SJCRH30 (cell line): Measurements from ENCODE around the gene RHOV. TPM values are rescaled to one million over a fixed set of nuclear protein-coding genes. Genes with fewer than 3 reads are reported as not detected.

Experiments
- DNase-seq, 2 experiments: peaks; one replicate each; pipeline ENCODE4 v3.0.0-alpha.2; 2015 to 2020
- H3K27ac ChIP-seq: fragments of 250-450 bp; sonication (Bioruptor Pico); 2 replicates; pipeline ENCODE4 v1.5.1; 2020; ENCODE audit warnings: mild to moderate bottlenecking, moderate library complexity
- H3K27me3 ChIP-seq: fragments of 250-450 bp; sonication (Bioruptor Pico); 2 replicates; pipeline ENCODE4 v1.5.1; 2020; ENCODE audit warnings: mild to moderate bottlenecking, moderate library complexity
- H3K36me3 ChIP-seq: fragments of 250-450 bp; sonication (Bioruptor Pico); 2 replicates; pipeline ENCODE4 v1.5.1; 2020; ENCODE audit warnings: mild to moderate bottlenecking, moderate library complexity
- H3K4me1 ChIP-seq: fragments of 250-450 bp; sonication (Bioruptor Pico); 2 replicates; pipeline ENCODE4 v1.5.1; 2020; ENCODE audit warnings: mild to moderate bottlenecking, moderate library complexity
- H3K4me3 ChIP-seq: fragments of 250-450 bp; sonication (Bioruptor Pico); 2 replicates; pipeline ENCODE4 v1.5.1; 2020; ENCODE audit warnings: mild to moderate bottlenecking, moderate library complexity
- H3K9me3 ChIP-seq: fragments of 250-450 bp; sonication (Bioruptor Pico); replicated peaks from 2 replicates; pipeline ENCODE4 v1.5.1; 2020; ENCODE audit warnings: mild to moderate bottlenecking, moderate library complexity
- total RNA-seq: library from RNA; depleted of rRNA; stranded (reverse); fragments of >200 nt; shearing (Covaris generic); gene quantifications from 2 replicates; pipeline ENCODE4 v1.2.3, GENCODE V29; 2014; rRNA removed

RHOV gene, protein sequence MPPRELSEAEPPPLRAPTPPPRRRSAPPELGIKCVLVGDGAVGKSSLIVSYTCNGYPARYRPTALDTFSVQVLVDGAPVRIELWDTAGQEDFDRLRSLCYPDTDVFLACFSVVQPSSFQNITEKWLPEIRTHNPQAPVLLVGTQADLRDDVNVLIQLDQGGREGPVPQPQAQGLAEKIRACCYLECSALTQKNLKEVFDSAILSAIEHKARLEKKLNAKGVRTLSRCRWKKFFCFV
- total RNA-seq: 0.61 and 0.84 TPM in 2 replicates

DNA sequence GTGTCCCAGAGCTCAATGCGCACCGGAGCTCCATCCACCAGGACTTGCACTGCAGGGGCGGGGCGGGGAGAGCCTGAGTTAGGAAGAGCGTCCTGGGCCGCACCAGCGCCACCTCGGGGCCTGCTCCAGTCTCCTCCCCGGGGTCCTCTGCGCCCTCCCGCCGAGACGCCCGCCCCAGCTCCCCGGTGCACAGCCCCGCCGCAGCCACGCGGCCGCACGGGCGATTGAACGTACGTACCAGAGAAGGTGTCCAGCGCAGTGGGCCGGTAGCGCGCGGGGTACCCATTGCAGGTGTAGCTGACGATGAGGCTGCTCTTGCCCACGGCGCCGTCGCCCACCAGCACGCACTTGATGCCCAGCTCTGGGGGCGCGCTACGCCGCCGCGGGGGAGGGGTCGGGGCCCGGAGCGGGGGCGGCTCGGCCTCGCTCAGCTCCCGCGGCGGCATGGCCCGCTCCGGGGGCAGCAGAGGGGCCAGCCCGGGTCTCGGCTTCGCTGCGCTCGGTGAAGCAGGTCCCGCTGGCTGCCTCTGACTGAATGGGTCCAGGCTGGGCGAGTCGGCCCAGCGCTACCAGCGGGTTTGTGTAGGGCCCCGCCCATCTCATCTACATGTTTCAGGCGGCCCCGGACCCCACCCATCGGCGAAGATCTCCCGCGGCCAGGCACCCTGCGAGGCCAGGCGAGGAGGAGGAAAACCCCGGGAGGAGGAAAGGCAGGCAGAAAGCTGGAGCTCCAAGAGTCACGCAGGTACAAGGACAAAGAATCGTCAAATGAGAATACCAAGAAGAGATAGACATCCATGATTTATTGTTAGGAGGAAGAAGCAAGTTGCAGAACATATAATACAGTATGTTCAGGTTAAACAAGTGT is at the start of gene RHOV:
TSS of gene RHOV (minus strand) at position 541 of the 868 bp plus-strand sequence. CDS start at position 446, 95 bp downstream.
- Histone ChIP-seq H3K27ac (no peak within 1 kb of the TSS), H3K4me1 (no peaks in the 10 kb centered on the region), H3K4me3 (peak within 1 kb of the TSS; percentile 56), H3K36me3 (no peaks in the 10 kb centered on the region), H3K9me3 (no peaks in the 10 kb centered on the region), H3K27me3 (no peaks in the 10 kb centered on the region)
- DNase-seq: peak; percentile 69 to 75

DNA sequence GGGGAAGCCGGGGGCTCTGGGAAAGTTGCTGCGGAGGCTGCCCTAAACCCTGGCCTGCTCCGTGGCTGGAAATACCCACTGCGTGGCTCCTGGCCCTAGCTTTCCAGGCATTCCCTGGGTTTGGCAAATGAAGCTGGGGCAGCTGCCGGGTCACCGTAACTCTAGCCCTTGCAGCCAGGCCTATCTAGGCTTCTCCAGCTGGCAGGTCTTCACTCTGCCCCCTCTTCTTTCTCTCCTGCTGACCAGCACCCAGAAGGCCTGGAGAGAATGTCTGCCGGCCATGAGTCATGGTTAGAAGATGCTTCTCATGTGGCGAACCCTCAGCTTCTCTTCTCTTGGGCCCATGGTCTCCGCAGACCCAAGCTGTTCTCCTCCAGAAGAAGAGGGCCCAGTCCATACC is 49.5 kb upstream of the RHOV start:
- H3K4me1 ChIP-seq: peaks cover 13% of the 10 kb centered on the region; the same call in 1 of the 2 replicates

DNA sequence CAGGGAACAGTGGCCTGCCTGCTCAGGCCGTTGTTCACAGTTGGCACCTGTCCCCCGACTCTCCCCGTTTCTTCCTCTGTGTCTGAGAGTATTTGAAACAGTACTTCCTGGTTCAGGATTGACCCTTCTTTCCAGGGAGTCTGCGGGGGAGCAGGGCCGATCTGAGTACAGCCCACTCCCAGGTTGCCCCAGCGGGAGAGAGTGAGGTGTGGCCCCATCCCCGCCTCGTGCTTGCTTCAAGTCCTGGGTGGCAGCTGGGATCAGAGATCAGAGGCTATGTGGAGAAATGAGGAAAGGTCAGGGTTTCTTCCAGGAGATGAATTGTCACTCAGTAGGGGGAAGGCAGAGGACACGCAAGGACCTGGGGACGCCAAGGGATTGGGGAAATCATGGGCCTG is 48.6 kb upstream of the RHOV start:
- Histone ChIP-seq H3K27me3 (peaks cover 17% of the 10 kb centered on the region; the same call in 1 of the 2 replicates), H3K4me1 (peaks cover 13% of the 10 kb centered on the region; the same call in 1 of the 2 replicates), H3K36me3 (no peaks in the 10 kb centered on the region), H3K4me3 (no peak overlapping the region), H3K9me3 (no peaks in the 10 kb centered on the region), H3K27ac (no peak overlapping the region)
- no peak for DNase-seq

More for the DNA sequence above, 49.5 kb upstream of the RHOV start:
- H3K27ac ChIP-seq: no peak overlapping the region
- H3K36me3 ChIP-seq: no peaks in the 10 kb centered on the region
- peaks cover 17% of the 10 kb centered on the region; the same call in 1 of the 2 replicates for H3K27me3 ChIP-seq
- H3K9me3 ChIP-seq: no peaks in the 10 kb centered on the region
- peak in 1 of 2 experiments; percentile 19 for DNase-seq
- H3K4me3 ChIP-seq: no peak overlapping the region

DNA sequence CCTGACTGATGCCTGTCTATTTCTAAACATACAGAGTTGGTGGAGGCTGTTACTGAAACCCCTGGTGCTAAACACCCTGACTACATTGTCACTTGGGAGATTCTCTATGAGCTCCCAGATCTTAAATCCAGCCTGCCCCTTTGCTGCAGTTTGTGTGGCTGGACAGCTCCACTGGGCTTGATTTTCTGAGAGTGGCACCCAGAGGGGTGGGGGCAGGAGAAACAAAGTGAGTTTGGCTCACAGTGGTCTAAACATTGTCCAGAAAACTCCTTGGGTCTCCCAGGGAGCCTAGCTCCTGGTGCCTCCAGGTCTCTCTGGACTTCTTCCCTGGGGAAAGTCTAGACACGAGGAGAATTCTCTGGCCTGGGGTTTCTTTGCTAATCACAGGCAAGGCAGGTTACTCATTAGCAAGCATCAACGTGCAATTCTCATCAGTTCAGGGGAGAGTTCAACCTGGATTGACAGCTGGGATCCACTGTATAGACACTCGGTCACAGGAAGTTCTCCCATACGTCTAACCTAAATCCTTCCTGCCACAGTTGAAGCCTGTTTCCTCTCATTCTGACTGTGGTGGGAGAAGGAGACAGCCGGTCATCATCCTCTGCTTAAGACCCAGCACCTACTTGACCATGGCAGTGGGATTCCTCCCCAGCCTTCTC is 48.0 kb upstream of the RHOV start:
- H3K27ac ChIP-seq: no peak overlapping the region
- H3K9me3 ChIP-seq: no peaks in the 10 kb centered on the region
- no peak overlapping the region for H3K4me3 ChIP-seq
- peaks cover 15% of the 10 kb centered on the region; the same call in 1 of the 2 replicates for H3K27me3 ChIP-seq
- DNase-seq: no peak
- H3K36me3 ChIP-seq: no peaks in the 10 kb centered on the region
- peaks cover 10% of the 10 kb centered on the region; the same call in 1 of the 2 replicates for H3K4me1 ChIP-seq

DNA sequence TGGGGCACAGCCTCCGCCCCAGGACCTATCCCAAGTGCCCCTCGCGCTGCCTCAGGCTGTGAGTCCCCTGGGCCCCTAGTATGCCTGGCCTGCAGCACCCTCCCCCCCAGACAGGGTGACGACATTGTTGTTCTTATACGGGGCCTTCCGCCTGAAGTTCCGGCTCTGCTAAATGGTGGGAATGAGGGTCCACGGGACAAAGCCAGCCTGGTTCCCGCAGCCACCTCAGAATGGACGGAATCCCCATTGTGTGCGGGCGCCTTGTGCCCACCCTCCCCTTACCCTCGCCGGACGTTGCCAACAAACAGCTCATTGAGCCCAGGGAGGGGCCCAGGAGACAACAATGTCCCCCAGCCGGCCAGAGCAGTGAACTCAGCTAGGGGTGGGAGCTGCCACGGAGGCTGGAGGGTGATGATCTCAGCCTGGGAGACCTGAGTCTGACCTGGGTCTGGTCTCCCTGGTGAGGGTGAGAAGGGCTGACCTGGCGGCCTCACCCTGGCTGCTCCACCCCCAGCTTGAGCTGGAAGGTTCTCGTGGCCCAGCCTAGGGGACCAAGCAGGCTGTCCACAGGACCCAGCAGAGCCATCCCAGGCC is 44.9 kb upstream of the RHOV start:
- Histone ChIP-seq H3K4me3 (peak overlapping the region; percentile 50), H3K4me1 (no peaks in the 10 kb centered on the region), H3K27ac (peak overlapping the region; percentile 25), H3K27me3 (no peaks in the 10 kb centered on the region), H3K36me3 (no peaks in the 10 kb centered on the region), H3K9me3 (no peaks in the 10 kb centered on the region)
- peak; percentile 59 to 63 for DNase-seq

DNA sequence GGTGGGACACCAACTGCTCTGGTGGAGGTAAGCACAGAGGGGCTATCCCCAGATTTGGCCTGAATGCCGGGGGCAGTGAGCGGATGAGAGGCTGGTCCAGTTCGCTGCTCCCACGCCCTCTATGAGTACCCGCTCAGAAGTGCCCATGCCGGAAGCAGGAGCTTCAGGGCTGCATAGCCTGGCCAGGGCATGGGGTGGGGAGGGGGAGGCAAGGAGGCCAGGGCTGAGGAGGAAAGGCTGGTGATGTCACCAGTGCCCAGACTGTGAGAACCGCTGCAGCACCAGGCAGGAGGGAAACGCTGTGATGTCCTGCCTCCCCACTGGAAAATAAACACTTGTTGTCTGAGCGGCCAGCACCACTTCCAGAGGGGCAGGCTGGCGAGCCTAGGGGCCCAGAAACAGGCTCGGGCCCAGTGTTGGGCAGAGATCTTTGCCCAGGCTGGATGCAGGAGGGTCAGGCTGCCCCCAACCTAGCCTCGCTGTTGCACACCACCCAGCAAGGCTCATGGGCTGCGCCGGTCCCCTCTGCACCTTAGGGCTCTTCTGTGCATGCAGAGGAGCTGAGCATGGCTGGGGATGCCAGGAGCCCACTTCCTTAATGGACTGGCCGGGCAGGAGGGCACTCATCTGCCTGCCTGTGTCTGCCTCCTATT is 44.2 kb upstream of the RHOV start:
- H3K4me1 ChIP-seq: no peaks in the 10 kb centered on the region
- peak overlapping the region; percentile 25; the same call in 1 of the 2 replicates for H3K27ac ChIP-seq
- peak overlapping the region; percentile 50 for H3K4me3 ChIP-seq
- no peaks in the 10 kb centered on the region for H3K27me3 ChIP-seq
- H3K36me3 ChIP-seq: no peaks in the 10 kb centered on the region
- H3K9me3 ChIP-seq: no peaks in the 10 kb centered on the region
- peak; percentile 42 to 50 for DNase-seq

DNA sequence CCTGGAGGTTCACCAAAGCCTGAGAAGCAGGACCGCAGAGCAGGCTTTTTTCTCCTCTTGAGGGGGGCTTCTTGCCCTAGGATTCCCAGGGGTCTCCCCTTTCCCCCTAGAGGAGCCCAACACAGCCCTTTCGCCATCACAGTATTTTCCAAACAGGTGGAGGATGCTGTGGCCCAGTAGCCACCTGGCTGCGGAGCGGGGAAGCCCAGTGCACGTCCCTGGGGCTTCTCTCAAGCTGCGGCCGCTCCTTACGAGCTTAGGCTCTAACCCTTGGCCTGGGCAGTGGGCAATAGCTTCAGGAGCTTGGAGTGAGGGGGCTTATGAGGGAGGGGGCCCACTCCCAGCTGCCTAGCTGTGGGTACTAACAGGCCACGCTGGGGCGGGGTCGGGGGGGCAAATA is 43.6 kb upstream of the RHOV start:
- no peak overlapping the region for H3K27ac ChIP-seq
- DNase-seq: no peak
- no peaks in the 10 kb centered on the region for H3K4me1 ChIP-seq
- peak overlapping the region; percentile 50 for H3K4me3 ChIP-seq
- no peaks in the 10 kb centered on the region for H3K9me3 ChIP-seq
- no peaks in the 10 kb centered on the region for H3K36me3 ChIP-seq
- no peaks in the 10 kb centered on the region for H3K27me3 ChIP-seq

DNA sequence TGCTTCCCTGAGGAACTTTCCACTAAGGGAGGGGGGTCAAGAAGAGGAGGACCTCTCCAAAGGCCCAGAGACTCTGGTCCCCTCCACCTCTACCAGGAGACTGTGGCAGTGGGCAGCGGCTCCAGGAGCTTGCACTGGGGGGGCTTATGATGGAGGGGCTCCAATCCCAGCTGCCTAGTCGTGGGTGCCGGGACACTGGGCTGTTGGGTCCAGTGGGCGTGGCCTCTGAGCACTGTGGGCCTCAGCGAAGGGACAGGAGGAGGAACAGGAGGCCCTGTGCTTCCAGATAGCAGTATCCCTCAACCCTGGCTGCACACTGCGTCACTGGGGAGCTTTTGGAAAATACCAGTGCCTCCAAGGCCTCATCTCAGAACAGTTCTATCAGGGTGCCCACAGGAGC is 41.6 kb upstream of the RHOV start:
- H3K4me1 ChIP-seq: no peaks in the 10 kb centered on the region
- no peak for DNase-seq
- H3K36me3 ChIP-seq: no peaks in the 10 kb centered on the region
- no peak overlapping the region for H3K4me3 ChIP-seq
- H3K27ac ChIP-seq: no peak overlapping the region
- no peaks in the 10 kb centered on the region for H3K27me3 ChIP-seq
- H3K9me3 ChIP-seq: no peaks in the 10 kb centered on the region

DNA sequence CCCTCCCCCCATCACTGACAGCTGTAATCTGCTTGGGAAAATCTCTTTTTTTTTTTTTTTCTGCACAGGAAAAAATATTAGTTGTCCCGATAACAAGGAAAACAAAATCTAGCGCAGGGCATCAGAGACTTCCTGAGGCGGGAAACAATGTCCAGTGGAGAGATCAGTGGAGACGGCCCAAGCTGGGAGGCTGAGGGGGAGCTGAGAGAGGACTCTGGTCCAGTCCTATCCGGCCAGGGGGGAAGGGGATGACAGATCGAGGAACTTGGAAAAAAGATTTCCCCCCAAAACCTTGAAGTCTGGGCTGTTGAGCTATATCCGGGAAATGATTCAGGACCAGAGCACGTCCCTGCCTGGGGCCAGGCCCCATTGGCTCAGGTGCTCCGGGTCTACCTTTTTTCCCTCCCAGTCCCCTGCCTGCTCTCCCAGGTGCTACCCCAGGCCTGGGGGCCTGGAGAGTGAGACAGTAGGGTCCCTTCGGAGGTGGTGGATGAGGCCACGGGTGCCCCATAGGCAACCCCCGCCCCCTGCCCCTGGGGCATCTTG is 41.2 kb upstream of the RHOV start:
- H3K4me1 ChIP-seq: no peaks in the 10 kb centered on the region
- H3K27ac ChIP-seq: no peak overlapping the region
- H3K36me3 ChIP-seq: no peaks in the 10 kb centered on the region
- no peaks in the 10 kb centered on the region for H3K9me3 ChIP-seq
- no peak overlapping the region for H3K4me3 ChIP-seq
- H3K27me3 ChIP-seq: no peaks in the 10 kb centered on the region
- no peak for DNase-seq

DNA sequence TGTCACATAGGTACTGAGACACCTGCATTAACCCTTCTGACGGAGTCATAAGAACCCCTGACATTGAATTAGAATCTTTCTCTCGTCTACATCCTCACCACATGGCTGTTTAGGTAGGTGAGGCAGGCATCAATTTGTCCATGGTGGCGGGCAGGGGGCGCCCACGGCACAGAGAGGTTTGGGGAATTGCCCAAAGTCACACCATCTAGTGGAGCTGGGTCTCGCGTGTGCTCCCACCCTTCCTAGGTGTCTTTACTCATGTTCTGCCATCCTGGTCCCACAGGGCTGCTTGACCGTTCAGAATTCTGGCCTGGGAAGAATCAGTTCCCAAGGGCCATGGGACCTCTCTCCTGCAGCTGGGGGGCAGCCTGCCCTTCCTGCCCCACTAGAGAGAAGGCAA is 40.5 kb upstream of the RHOV start:
- DNase-seq: peak in 1 of 2 experiments; percentile 43
- Histone ChIP-seq H3K4me3 (no peak overlapping the region), H3K27ac (no peak overlapping the region), H3K36me3 (no peaks in the 10 kb centered on the region), H3K4me1 (no peaks in the 10 kb centered on the region), H3K9me3 (no peaks in the 10 kb centered on the region), H3K27me3 (no peaks in the 10 kb centered on the region)

DNA sequence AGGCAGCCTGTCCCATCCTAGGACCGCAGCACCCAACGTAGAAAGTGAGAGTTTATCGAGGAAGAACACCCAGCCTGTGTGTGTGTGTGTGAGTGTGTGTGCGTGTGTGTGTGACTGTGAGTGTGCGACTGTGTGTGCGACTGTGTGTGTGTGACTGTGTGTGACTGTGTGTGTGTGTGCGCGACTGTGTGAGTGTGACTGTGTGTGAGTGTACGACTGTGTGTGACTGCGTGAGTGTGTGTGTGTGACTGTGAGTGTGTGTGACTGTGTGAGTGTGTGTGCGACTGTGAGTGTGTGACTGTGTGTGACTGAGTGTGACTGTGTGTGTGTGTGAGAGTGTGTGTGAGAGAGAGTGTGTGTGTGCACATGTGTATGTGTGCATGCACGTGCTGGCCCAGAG is 40.0 kb upstream of the RHOV start:
- H3K4me1 ChIP-seq: no peaks in the 10 kb centered on the region
- H3K9me3 ChIP-seq: no peaks in the 10 kb centered on the region
- no peak overlapping the region for H3K27ac ChIP-seq
- H3K36me3 ChIP-seq: no peaks in the 10 kb centered on the region
- no peak overlapping the region for H3K4me3 ChIP-seq
- no peaks in the 10 kb centered on the region for H3K27me3 ChIP-seq
- no peak for DNase-seq

DNA sequence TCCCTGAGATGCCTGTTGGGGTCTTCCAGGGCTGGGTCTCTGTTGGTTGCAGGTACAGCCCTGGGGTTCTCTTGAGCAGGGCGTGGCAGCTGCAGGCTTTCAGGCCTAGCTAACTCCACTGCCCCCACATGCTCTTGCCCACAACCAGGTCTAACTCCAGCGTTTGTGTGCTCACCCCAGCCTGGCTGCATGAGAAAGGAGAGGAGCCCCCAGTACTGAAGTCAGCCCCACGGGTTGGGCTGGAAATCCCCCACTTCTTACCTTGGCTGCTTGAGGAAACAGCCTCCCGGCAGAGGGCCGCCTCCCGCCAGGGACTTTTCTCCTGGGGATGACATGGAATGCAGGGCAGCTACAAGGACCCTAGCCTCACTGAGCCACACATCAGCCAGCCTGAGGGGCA is 38.4 kb upstream of the RHOV start:
- no peaks in the 10 kb centered on the region for H3K9me3 ChIP-seq
- no peak overlapping the region for H3K27ac ChIP-seq
- no peak for DNase-seq
- no peak overlapping the region for H3K4me3 ChIP-seq
- no peaks in the 10 kb centered on the region for H3K36me3 ChIP-seq
- peaks cover under 1% of the 10 kb centered on the region; the same call in 1 of the 2 replicates for H3K4me1 ChIP-seq
- H3K27me3 ChIP-seq: no peaks in the 10 kb centered on the region

DNA sequence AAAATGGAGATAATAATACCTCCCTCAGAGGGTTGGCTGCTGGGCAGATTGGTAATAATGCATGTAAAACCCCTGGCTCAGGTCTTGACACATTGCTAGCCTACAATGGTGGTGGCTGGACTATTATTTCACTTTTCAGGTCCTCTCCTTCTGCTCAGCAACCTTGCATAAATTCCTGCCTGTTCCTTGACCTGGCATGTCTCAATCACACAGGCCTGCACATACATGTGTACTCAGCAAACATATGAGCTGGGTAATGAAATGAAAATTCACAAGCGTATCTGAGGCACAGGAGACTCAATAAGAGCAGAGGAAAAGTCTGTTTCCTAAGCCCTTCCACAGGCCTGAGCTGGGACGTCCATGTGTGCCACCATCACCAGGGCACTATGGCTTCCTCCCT is 37.7 kb upstream of the RHOV start:
- H3K27ac ChIP-seq: no peak overlapping the region
- no peaks in the 10 kb centered on the region for H3K36me3 ChIP-seq
- no peak for DNase-seq
- H3K9me3 ChIP-seq: no peaks in the 10 kb centered on the region
- peaks cover 4% of the 10 kb centered on the region; the same call in 1 of the 2 replicates for H3K4me1 ChIP-seq
- no peaks in the 10 kb centered on the region for H3K27me3 ChIP-seq
- no peak overlapping the region for H3K4me3 ChIP-seq

DNA sequence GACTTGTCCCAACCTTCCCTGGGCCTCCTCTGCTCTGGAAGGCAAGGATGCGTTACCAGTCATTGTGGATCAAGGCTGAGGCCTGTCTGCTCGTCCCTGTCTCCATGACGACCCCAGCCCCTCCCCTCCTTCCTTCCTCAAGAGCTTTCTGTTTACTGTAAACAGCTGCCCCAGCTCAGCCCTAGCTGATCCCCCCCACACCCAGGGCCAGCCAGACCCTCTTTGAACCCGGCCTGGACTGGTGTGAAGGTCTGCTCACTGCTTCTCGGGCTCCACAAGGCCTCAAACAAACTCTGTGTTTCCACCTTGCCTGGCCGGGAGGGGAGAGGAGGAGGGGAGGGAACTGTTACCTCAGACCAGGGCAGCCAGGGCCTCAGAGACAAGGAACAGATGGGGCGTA is 37.1 kb upstream of the RHOV start:
- Histone ChIP-seq H3K36me3 (no peaks in the 10 kb centered on the region), H3K4me1 (peaks cover 4% of the 10 kb centered on the region; the same call in 1 of the 2 replicates), H3K9me3 (no peaks in the 10 kb centered on the region), H3K27ac (no peak overlapping the region), H3K4me3 (no peak overlapping the region), H3K27me3 (no peaks in the 10 kb centered on the region)
- no peak for DNase-seq
